Measurements from ENCODE around the gene PCED1B.

DNA sequence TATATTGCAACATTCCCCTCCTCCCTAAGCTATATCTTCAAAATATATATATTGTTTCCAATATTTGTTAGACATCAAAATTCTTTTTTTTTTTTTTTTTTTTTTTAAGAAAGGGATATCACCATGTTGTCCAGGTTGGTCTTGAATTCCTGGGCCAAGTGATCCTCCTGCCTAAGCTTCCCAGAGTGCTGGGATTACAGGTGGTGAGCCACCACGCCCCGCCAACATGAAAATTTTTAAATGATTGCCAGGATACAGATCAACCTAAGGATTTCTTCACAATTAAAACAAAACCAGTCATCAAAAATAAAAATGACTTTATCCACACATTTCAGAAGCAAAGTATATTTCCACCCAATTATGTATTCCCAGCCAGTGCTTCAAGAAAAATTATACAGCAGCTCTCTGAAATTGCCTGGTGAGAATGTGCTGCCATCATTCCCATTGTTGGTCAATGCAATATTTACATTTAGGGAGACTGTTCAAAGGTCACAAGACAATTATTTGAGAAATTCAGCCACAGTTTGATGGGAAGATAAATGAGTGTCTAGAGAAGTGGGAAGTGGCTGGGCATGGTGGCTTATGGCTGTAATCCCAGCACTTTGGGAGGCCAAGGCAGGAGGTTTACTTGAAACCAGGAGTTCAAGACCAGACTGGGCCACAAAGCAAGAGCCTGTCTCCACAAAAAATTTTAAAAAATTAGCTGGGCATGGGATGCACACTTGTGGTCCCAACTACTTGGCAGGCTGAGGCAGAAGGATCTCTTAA lies 142.0 kb downstream of the PCED1B start:
- TF ChIP-seq, protein P1, sequence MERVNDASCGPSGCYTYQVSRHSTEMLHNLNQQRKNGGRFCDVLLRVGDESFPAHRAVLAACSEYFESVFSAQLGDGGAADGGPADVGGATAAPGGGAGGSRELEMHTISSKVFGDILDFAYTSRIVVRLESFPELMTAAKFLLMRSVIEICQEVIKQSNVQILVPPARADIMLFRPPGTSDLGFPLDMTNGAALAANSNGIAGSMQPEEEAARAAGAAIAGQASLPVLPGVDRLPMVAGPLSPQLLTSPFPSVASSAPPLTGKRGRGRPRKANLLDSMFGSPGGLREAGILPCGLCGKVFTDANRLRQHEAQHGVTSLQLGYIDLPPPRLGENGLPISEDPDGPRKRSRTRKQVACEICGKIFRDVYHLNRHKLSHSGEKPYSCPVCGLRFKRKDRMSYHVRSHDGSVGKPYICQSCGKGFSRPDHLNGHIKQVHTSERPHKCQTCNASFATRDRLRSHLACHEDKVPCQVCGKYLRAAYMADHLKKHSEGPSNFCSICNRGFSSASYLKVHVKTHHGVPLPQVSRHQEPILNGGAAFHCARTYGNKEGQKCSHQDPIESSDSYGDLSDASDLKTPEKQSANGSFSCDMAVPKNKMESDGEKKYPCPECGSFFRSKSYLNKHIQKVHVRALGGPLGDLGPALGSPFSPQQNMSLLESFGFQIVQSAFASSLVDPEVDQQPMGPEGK (CRISPR knock-in tag; IDR thresholded peaks at IDR 0.05; ENCODE audit: borderline replicate concordance), result no peak
- TF ChIP-seq TCF4 (CRISPR knock-in tag; IDR thresholded peaks at IDR 0.05; ENCODE audit: borderline replicate concordance) (no peak), ZNF8 (CRISPR knock-in tag; IDR thresholded peaks at IDR 0.05) (no peak), PPARA (CRISPR knock-in tag; IDR thresholded peaks at IDR 0.05; ENCODE audit: borderline replicate concordance) (no peak), GLIS3 (CRISPR knock-in tag; IDR thresholded peaks at IDR 0.05) (no peak), BACH2 (CRISPR knock-in tag; IDR thresholded peaks at IDR 0.05; ENCODE audit: borderline replicate concordance) (no peak), ESRRG (CRISPR knock-in tag; IDR thresholded peaks at IDR 0.05) (no peak), ARNTL (CRISPR knock-in tag; IDR thresholded peaks at IDR 0.05; ENCODE audit: borderline replicate concordance, low read depth) (no peak), ZFP30 (CRISPR knock-in tag; IDR thresholded peaks at IDR 0.05) (no peak)
